Measurements from ENCODE around the gene MYMX. TPM values are rescaled to one million over a fixed set of nuclear protein-coding genes. Genes with fewer than 3 reads are reported as not detected.

MYMX gene
- total RNA-seq, 1 donor from 2014 or later, result not detected

DNA sequence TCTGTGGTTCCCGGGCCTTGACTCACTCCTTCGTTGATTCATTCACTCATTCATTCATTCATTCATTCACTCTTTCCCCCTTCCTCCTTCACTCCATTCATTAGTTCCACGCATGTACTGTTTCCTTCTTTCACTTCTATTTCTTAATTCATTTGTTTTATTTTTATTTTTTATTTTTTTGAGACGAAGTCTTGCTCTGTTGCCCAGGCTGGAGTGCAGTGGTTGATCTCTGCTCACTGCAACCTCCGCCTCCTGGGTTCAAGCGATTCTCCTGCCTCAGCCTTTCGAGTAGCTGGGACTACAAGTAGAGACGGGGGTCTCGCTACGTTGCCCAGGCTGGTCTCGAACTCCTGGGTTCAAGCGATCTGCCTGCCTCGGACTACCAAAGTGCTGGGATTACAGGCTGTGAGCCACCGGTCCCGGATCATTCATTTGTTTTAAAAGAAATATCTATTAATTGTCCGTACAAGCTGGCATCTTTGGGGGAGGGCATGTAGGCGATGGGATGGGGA is 49.1 kb downstream of the MYMX start:
- Mint-ChIP-seq H3K4me1 (ENCODE audit: unreplicated experiment) (peaks cover 30% of the 10 kb centered on the region), H3K27ac (ENCODE audit: unreplicated experiment) (peak overlapping the region; percentile 51), H3K9me3 (ENCODE audit: unreplicated experiment) (no peaks in the 10 kb centered on the region), H3K36me3 (ENCODE audit: unreplicated experiment) (peaks cover 3% of the 10 kb centered on the region), H3K4me3 (ENCODE audit: unreplicated experiment) (peak overlapping the region; percentile 90), H3K27me3 (ENCODE audit: unreplicated experiment) (peaks cover 18% of the 10 kb centered on the region)
- no peak for DNase-seq (ENCODE audit: extremely low spot score, unreplicated experiment)
- TF ChIP-seq, protein P1, sequence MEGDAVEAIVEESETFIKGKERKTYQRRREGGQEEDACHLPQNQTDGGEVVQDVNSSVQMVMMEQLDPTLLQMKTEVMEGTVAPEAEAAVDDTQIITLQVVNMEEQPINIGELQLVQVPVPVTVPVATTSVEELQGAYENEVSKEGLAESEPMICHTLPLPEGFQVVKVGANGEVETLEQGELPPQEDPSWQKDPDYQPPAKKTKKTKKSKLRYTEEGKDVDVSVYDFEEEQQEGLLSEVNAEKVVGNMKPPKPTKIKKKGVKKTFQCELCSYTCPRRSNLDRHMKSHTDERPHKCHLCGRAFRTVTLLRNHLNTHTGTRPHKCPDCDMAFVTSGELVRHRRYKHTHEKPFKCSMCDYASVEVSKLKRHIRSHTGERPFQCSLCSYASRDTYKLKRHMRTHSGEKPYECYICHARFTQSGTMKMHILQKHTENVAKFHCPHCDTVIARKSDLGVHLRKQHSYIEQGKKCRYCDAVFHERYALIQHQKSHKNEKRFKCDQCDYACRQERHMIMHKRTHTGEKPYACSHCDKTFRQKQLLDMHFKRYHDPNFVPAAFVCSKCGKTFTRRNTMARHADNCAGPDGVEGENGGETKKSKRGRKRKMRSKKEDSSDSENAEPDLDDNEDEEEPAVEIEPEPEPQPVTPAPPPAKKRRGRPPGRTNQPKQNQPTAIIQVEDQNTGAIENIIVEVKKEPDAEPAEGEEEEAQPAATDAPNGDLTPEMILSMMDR (IDR thresholded peaks at IDR 0.05), result no peak

DNA sequence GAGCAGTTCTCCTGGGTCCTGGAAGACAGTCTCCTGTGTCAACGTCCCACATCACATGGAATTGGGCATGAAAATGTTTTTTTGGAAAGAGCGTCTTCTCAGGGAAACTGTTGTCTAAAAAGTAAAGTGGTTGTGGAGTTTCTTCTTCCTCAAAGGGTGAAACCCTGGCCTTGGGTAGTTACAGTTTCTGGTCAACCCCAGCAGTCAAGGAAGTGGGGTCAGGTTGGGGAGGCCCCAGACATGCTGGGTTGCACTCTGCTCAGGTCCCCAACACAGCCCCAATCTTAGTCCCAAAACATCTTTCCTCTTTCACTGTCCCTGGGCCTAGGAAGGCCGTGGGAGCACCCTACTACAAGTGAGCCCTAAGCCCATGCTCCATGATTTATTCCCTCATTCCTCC is 49.6 kb downstream of the MYMX start:
- no peak overlapping the region for H3K27ac Mint-ChIP-seq (ENCODE audit: unreplicated experiment)

DNA sequence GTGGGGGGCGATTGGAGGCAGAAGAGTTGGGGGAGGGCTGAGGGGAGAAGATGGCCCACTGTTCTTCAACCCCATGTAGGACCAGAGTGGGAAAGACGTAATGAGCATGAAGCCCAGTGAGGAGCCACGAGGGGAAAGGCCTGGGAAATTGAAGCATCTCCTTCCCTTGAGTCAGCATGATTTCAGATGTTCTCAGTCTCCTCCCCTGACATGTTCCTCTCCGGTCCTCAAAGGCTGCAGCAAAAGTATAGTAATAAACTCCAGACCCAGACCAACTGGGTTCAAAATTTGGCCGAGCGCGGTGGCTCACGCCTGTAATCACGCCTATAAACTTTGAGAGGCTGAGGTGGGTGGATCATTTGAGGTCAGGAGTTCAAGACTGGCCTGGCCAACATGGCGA is 50.5 kb downstream of the MYMX start:
- no peak for DNase-seq (ENCODE audit: extremely low spot score, unreplicated experiment)
- Mint-ChIP-seq H3K4me3 (ENCODE audit: unreplicated experiment) (no peak overlapping the region), H3K4me1 (ENCODE audit: unreplicated experiment) (peaks cover 30% of the 10 kb centered on the region), H3K36me3 (ENCODE audit: unreplicated experiment) (no peaks in the 10 kb centered on the region), H3K27me3 (ENCODE audit: unreplicated experiment) (peaks cover 29% of the 10 kb centered on the region), H3K27ac (ENCODE audit: unreplicated experiment) (no peak overlapping the region), H3K9me3 (ENCODE audit: unreplicated experiment) (no peaks in the 10 kb centered on the region)
- TF ChIP-seq, protein P1 (IDR thresholded peaks at IDR 0.05), result no peak

More for the DNA sequence above, 49.6 kb downstream of the MYMX start:
- Mint-ChIP-seq H3K36me3 (ENCODE audit: unreplicated experiment) (no peaks in the 10 kb centered on the region), H3K9me3 (ENCODE audit: unreplicated experiment) (no peaks in the 10 kb centered on the region), H3K4me3 (ENCODE audit: unreplicated experiment) (no peak overlapping the region), H3K27me3 (ENCODE audit: unreplicated experiment) (peaks cover 22% of the 10 kb centered on the region), H3K4me1 (ENCODE audit: unreplicated experiment) (peaks cover 30% of the 10 kb centered on the region)
- TF ChIP-seq, protein P1 (IDR thresholded peaks at IDR 0.05), result no peak
- no peak for DNase-seq (ENCODE audit: extremely low spot score, unreplicated experiment)

Other genes with a start within 250 kb of the MYMX start
- gene MRPL14, start 89.5 kb upstream of the MYMX start, total RNA-seq, result 36.5 and 38.9 TPM in 2 replicates
- gene TMEM63B, start 89.4 kb upstream of the MYMX start, total RNA-seq, result 36.1 and 36.2 TPM in 2 replicates
- not detected in 2 replicates for gene CAPN11, start 58.1 kb upstream of the MYMX start, total RNA-seq
- 130 and 135 TPM in 2 replicates for gene SLC29A1, start 6.7 kb downstream of the MYMX start, total RNA-seq
- 509 and 527 TPM in 2 replicates for gene HSP90AB1, start 30.2 kb downstream of the MYMX start, total RNA-seq
- 77.0 and 88.4 TPM in 2 replicates for gene SLC35B2, start 40.6 kb downstream of the MYMX start, total RNA-seq
- 11.1 and 13.1 TPM in 2 replicates for gene NFKBIE, start 48.6 kb downstream of the MYMX start, total RNA-seq
- 0.08 TPM in 1 of 2 replicates, not detected in the other for gene TMEM151B, start 53.5 kb downstream of the MYMX start, total RNA-seq
- 13.2 and 13.3 TPM in 2 replicates for gene AARS2, start 96.4 kb downstream of the MYMX start, total RNA-seq
- gene SPATS1, start 125.7 kb downstream of the MYMX start, total RNA-seq, result not detected in 2 replicates
- gene CDC5L, start 170.8 kb downstream of the MYMX start, total RNA-seq, result 22.5 and 23.1 TPM in 2 replicates